GM23338 (cell line): ENCODE data around the gene PPIF. TPM values are rescaled to one million over a fixed set of nuclear protein-coding genes. Genes with fewer than 3 reads are reported as not detected.

ENCODE experiments used
- ATAC-seq: fragments of 200-7000 bp; cut with Tn5 transposase; 3 replicates; pipeline ENCODE4 v1.9.1; 2020
- DNase-seq: peaks from one replicate; pipeline ENCODE4 v3.0.0-alpha.2; 2015; ENCODE audit warnings: low spot score
- H2AFZ ChIP-seq: fragments of 200-600 bp; sonication (generic); 2 replicates; pipeline ENCODE4 v1.8.0; 2016; ENCODE audit warnings: antibody characterized with exemption, mild to moderate bottlenecking, moderate library complexity
- H3F3A ChIP-seq: fragments of 200-600 bp; sonication (generic); replicated peaks from 2 replicates; pipeline ENCODE4 v1.8.0; 2017; ENCODE audit warnings: antibody characterized with exemption, mixed run types, low read depth
- H3K27ac ChIP-seq: fragments of 200-600 bp; sonication (generic); 2 replicates; pipeline ENCODE4 v1.6.1; 2016; ENCODE audit warnings: low read depth
- H3K27me3 ChIP-seq: fragments of 200-600 bp; sonication (generic); 2 replicates; pipeline ENCODE4 v1.8.0; 2016; ENCODE audit warnings: mild to moderate bottlenecking, mixed run types, moderate library complexity; ENCODE audit not compliant: insufficient read depth
- H3K36me3 ChIP-seq: fragments of 200-600 bp; sonication (generic); 2 replicates; pipeline ENCODE4 v1.8.0; 2016; ENCODE audit warnings: mild to moderate bottlenecking; ENCODE audit not compliant: insufficient read depth
- H3K4me1 ChIP-seq: fragments of 200-600 bp; sonication (generic); 2 replicates; pipeline ENCODE4 v1.8.0; 2016; ENCODE audit warnings: mild to moderate bottlenecking, moderate library complexity; ENCODE audit not compliant: insufficient read depth
- H3K4me2 ChIP-seq: fragments of 200-600 bp; sonication (generic); 2 replicates; pipeline ENCODE4 v1.7.1; 2017; ENCODE audit warnings: mixed run types
- H3K4me3 ChIP-seq: fragments of 200-600 bp; sonication (generic); 2 replicates; pipeline ENCODE4 v1.6.1; 2016; ENCODE audit warnings: mixed run types
- H3K79me2 ChIP-seq: fragments of 200-600 bp; sonication (generic); replicated peaks from 2 replicates; pipeline ENCODE4 v1.8.0; 2017; ENCODE audit warnings: mild to moderate bottlenecking; ENCODE audit not compliant: insufficient read depth
- H3K9me2 ChIP-seq: fragments of 200-600 bp; sonication (generic); 2 replicates; pipeline ENCODE4 v1.8.0; 2017; ENCODE audit not compliant: insufficient read depth
- H4K20me1 ChIP-seq: fragments of 200-600 bp; sonication (generic); replicated peaks from 2 replicates; pipeline ENCODE4 v1.8.0; 2017; ENCODE audit warnings: mild to moderate bottlenecking; ENCODE audit not compliant: insufficient read depth
- H3K27ac Mint-ChIP-seq: 2 replicates; pipeline ENCODE4 v1.8.0; 2020; ENCODE audit warnings: inconsistent platforms, mild to moderate bottlenecking, moderate library complexity, mixed read lengths
- H3K27me3 Mint-ChIP-seq: 3 replicates; pipeline ENCODE4 v1.8.0; 2022; ENCODE audit warnings: low read depth, mild to moderate bottlenecking, moderate library complexity, mixed read lengths, inconsistent platforms; ENCODE audit not compliant: insufficient read depth, poor library complexity
- H3K36me3 Mint-ChIP-seq: 3 replicates; pipeline ENCODE4 v1.8.0; 2021; ENCODE audit warnings: low read depth, mild to moderate bottlenecking, inconsistent platforms, moderate library complexity, mixed read lengths
- H3K4me1 Mint-ChIP-seq: 3 replicates; pipeline ENCODE4 v1.8.0; 2020; ENCODE audit warnings: mild to moderate bottlenecking, inconsistent platforms, mixed read lengths
- H3K4me3 Mint-ChIP-seq: 3 replicates; pipeline ENCODE4 v1.8.0; 2021; ENCODE audit warnings: moderate library complexity, mild to moderate bottlenecking, inconsistent platforms, mixed read lengths
- H3K9me3 Mint-ChIP-seq: 3 replicates; pipeline ENCODE4 v1.8.0; 2020; ENCODE audit warnings: moderate library complexity, mild to moderate bottlenecking, inconsistent platforms, mixed read lengths
- CREB1 ChIP-seq: fragments of 250-450 bp; sonication (Bioruptor Pico); IDR thresholded peaks from 2 replicates; pipeline ENCODE4 v1.5.0; 2020; ENCODE audit warnings: low read depth, mild to moderate bottlenecking, moderate library complexity
- CTCF ChIP-seq, 2 experiments: fragments of 200-600 bp in 1 of 2; sonication (generic) in 1 of 2; conservative IDR thresholded peaks; 2 replicates each; pipeline versions ENCODE4 v1.5.1 to v1.6.1; 2016 to 2017; ENCODE audit warnings: antibody characterized with exemption in 2 of 2, low read depth in 2 of 2, mild to moderate bottlenecking in 2 of 2, moderate library complexity in 1 of 2
- ETS1 ChIP-seq: IDR thresholded peaks from 2 replicates; pipeline ENCODE4 v1.6.1; 2016; ENCODE audit warnings: antibody characterized with exemption
- EZH2 ChIP-seq: fragments of 200-600 bp; sonication (generic); IDR thresholded peaks from one replicate; pipeline ENCODE4 v1.8.0; 2017; ENCODE audit warnings: antibody characterized with exemption, mild to moderate bottlenecking, low read depth; ENCODE audit not compliant: unreplicated experiment
- EZH2phosphoT487 ChIP-seq: fragments of 200-600 bp; sonication (generic); IDR thresholded peaks from one replicate; pipeline ENCODE4 v1.8.1; 2018; ENCODE audit warnings: antibody characterized with exemption; ENCODE audit not compliant: unreplicated experiment
- JUNB ChIP-seq: IDR thresholded peaks from one replicate; pipeline ENCODE4 v1.6.1; 2016; ENCODE audit warnings: antibody characterized with exemption; ENCODE audit not compliant: unreplicated experiment
- NANOG ChIP-seq: IDR thresholded peaks from 2 replicates; pipeline ENCODE4 v1.6.1; 2016; ENCODE audit warnings: antibody characterized with exemption, borderline replicate concordance
- REST ChIP-seq: IDR thresholded peaks from one replicate; pipeline ENCODE4 v1.6.1; 2018; ENCODE audit warnings: antibody characterized with exemption; ENCODE audit not compliant: unreplicated experiment
- STAT1 ChIP-seq: IDR thresholded peaks from one replicate; pipeline ENCODE4 v1.6.1; 2016; ENCODE audit warnings: antibody characterized with exemption; ENCODE audit not compliant: unreplicated experiment
- ZNF114 ChIP-seq: fragments of 250-450 bp; sonication (Bioruptor Pico); IDR thresholded peaks from 2 replicates; pipeline ENCODE4 v1.5.0; 2020; ENCODE audit warnings: mild to moderate bottlenecking, moderate library complexity
- ZNF331 ChIP-seq: fragments of 250-450 bp; sonication (Bioruptor Pico); IDR thresholded peaks from 2 replicates; pipeline ENCODE4 v1.5.0; 2020; ENCODE audit warnings: low read depth, mild to moderate bottlenecking, moderate library complexity
- ZNF462 ChIP-seq: fragments of 250-450 bp; sonication (Bioruptor Pico); IDR thresholded peaks from 2 replicates; pipeline ENCODE4 v1.5.0; 2020; ENCODE audit warnings: mild to moderate bottlenecking, moderate library complexity
- polyA plus RNA-seq: library from polyadenylated mRNA; unstranded; fragments of >200 nt; fragmentation: Nextera tagmentation; extraction: Ambion mirVana; gene quantifications from 2 replicates; pipeline ENCODE4 v1.2.1, GENCODE V29; 2016
- total RNA-seq: library from RNA; depleted of rRNA; stranded (reverse); fragments of >200 nt; shearing (Covaris generic); gene quantifications from 2 replicates; pipeline ENCODE4 v1.2.3, GENCODE V29; 2014

The PPIF gene
- total and polyA plus RNA-seq, 2 experiments from 2014 or later, result 32.1 to 43.6 TPM

- H3K27me3 ChIP-seq, result no peaks in the 10 kb centered on the region
- no peak overlapping the region; the same call in 1 of the 2 replicates for H3K27ac ChIP-seq
- H3K9me3 Mint-ChIP-seq, result no peaks in the 10 kb centered on the region; the same call in 2 of the 3 replicates
- peak overlapping the region; percentile 68 for H3K4me2 ChIP-seq
- peak; percentile 85 for ATAC-seq
- peak overlapping the region; percentile 52; the same call in 1 of the 2 replicates for H2AFZ ChIP-seq
- no peaks in the 10 kb centered on the region for H3K79me2 ChIP-seq
- H3K4me3 Mint-ChIP-seq, result peak overlapping the region; percentile 38; the same call in 1 of the 3 replicates
- no peaks in the 10 kb centered on the region for H3K9me2 ChIP-seq
- no peaks in the 10 kb centered on the region for H3K36me3 ChIP-seq
- peaks cover 8% of the 10 kb centered on the region for H3K27me3 Mint-ChIP-seq
- no peaks in the 10 kb centered on the region for H3K36me3 Mint-ChIP-seq
- H3K27ac Mint-ChIP-seq, result peak overlapping the region; percentile 88
- peaks cover 36% of the 10 kb centered on the region for H3K4me1 Mint-ChIP-seq
- H3K4me3 ChIP-seq, result no peak overlapping the region
- TF ChIP-seq EZH2phosphoT487 (no peak), JUNB (no peak), ZNF114 (CRISPR knock-in tag) (no peak), EZH2 (no peak), ZNF462 (CRISPR knock-in tag) (no peak), STAT1 (no peak), CREB1 (CRISPR knock-in tag) (no peak), ETS1 (no peak), REST (no peak), ZNF331 (no peak), NANOG (no peak), CTCF (conservative IDR thresholded peaks at IDR 0.05; ENCODE audit: low read depth in 2 of 2) (no peak)
- no peaks in the 10 kb centered on the region for H3F3A ChIP-seq
- peaks cover 13% of the 10 kb centered on the region for H3K4me1 ChIP-seq
- peak; percentile 77 for DNase-seq
- H4K20me1 ChIP-seq, result no peaks in the 10 kb centered on the region
These were observed 52.1 kb downstream of the PPIF start for GRCh38 chr10:79399223-79399831.
